Measurements from ENCODE around the gene PGC. TPM values are rescaled to one million over a fixed set of nuclear protein-coding genes. Genes with fewer than 3 reads are reported as not detected.

PGC gene
- total RNA-seq = not detected

DNA sequence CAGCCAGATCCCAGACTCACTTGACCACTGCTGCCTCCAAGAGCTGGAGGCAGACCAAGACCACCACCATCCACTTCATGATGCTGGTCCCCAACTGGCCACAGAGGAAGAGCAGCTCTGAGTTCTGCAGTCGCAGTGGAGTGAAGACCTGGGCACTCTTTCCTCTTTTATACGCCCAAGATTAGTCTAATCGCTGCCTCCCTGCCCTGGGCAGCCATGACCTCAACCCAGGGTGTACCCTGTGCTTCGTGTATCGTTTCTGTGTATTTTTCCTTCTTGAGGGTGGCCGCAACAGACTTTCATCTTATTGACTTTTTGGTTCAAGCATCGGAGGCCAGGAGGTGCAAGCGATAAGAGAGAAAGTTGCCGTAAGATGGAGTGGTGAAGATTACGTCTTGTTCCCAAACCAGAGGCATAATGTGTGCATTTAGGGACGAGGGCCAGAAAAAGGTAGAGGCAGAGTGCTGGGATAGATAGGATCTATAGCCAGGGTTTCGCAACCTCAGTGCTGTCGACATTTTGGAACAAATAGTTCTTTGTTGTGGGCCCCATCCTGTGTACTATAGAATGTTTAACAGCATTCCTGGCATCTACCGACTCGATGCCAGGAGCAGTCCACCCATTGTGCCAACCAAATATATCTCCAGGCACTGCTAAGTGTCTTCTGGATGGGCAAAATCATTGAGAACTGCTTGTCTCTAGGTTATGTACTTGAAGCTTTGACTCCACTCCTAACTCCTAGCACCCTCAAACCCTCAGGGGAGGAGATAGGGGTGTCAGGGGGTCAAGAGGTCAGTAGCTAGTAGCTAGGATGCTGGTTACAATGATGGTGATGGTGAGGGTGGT, at the start of gene PGC:
TSS of gene PGC (minus strand) at position 142 of the 846 bp plus-strand sequence. CDS start at position 79, 63 bp downstream.
- ATAC-seq = no peak

- ATAC-seq = no peak
Measured at GRCh38 chr6:41796474-41796873, 49.3 kb upstream of the PGC start.

- no peak for ATAC-seq
Measured at GRCh38 chr6:41791984-41792383, 44.8 kb upstream of the PGC start.

DNA sequence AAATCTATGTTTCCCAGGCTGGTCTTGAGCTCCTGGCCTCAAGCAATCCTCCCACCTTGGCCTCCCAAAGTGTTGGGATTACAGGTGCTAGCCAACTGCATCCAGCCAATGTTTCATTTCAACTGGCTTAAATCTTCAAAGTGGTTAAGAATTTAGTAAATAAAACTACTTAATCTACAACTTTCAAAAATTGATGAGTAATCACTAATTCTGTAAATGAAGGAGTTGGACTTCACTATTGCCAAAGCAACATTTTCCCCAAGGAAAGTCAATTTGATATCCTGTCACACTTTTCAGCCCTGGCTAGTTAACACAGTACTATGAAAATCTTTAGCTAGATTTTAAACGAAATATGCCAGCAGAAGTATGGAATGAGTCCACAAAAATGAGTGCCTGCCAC, 44.1 kb upstream of the PGC start:
- no peak for ATAC-seq

DNA sequence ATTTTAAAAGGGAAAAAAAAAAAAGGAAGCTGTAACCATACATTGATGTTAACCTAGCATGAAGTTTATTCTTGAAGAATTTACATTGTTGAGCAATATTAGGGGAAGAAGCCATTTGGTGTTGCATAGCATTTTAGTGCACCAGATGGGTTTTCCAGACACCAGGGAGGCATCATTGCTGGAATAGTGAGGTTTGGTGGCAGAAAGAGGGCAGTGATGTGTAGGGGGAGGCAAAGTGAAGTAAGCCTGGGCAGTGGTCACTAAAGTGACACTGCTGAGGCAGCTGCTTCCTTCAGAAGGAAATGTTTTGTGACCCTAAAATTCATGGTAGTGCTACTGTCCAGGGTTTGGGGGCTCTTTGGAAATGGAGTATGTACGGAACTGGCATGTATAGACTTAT, 42.8 kb upstream of the PGC start:
- no peak for ATAC-seq

- no peak for ATAC-seq
Measured at GRCh38 chr6:41789390-41789724, 42.2 kb upstream of the PGC start.

DNA sequence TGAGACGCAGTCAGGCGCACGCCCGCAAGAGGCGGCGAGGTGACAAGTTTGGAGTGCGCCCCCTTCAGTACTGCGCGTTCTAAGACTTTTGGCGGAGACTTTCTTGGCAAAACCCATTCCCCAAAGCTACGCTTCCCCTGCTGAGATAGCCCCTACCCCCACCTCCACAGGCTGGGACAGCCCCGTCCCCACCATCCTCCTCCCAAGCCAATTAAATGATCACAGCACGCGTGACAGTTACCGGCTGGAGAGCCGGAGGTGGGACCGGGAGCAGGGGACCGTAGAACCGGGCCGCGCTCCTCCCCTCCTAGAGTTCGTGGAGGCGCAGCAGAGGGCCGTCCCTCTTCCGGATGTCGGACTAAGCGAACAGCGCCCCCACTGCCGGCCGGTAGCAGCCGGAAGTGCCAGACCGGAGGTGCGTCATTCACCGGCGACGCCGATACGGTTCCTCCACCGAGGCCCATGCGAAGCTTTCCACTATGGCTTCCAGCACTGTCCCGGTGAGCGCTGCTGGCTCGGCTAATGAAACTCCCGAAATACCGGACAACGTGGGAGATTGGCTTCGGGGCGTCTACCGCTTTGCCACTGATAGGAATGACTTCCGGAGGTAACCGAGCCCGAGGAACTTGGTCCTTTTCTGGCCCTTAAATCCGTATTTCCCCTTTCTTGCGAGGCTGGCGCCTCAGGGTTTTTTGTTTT, 40.2 kb upstream of the PGC start, which contains the start of gene TOMM6:
TSS of gene TOMM6 (plus strand) at position 476 of the 699 bp plus-strand sequence. CDS start at position 480, 4 bp downstream.
- ATAC-seq = peak; percentile 87

- peak; percentile 87 for ATAC-seq
Measured at GRCh38 chr6:41786451-41787218, 39.4 kb upstream of the PGC start.

- ATAC-seq = peak; percentile 1
Measured at GRCh38 chr6:41785689-41786450, 38.7 kb upstream of the PGC start.

- ATAC-seq = no peak
Measured at GRCh38 chr6:41785254-41785653, 38.1 kb upstream of the PGC start.

- ATAC-seq = peak; percentile 22
Measured at GRCh38 chr6:41784581-41785171, 37.5 kb upstream of the PGC start.

- ATAC-seq = no peak
Measured at GRCh38 chr6:41783106-41783780, 36.0 kb upstream of the PGC start.

GRCh38 chr6:41781366-41781730, 34.2 kb upstream of the PGC start:
- ATAC-seq = no peak

- ATAC-seq = peak; percentile 12
Measured at GRCh38 chr6:41780551-41781365, 33.6 kb upstream of the PGC start, which contains the start of gene PRICKLE4. Gene PRICKLE4 (plus strand): TSS chr6:41780782. CDS start chr6:41783474, 2,692 bp downstream.

DNA sequence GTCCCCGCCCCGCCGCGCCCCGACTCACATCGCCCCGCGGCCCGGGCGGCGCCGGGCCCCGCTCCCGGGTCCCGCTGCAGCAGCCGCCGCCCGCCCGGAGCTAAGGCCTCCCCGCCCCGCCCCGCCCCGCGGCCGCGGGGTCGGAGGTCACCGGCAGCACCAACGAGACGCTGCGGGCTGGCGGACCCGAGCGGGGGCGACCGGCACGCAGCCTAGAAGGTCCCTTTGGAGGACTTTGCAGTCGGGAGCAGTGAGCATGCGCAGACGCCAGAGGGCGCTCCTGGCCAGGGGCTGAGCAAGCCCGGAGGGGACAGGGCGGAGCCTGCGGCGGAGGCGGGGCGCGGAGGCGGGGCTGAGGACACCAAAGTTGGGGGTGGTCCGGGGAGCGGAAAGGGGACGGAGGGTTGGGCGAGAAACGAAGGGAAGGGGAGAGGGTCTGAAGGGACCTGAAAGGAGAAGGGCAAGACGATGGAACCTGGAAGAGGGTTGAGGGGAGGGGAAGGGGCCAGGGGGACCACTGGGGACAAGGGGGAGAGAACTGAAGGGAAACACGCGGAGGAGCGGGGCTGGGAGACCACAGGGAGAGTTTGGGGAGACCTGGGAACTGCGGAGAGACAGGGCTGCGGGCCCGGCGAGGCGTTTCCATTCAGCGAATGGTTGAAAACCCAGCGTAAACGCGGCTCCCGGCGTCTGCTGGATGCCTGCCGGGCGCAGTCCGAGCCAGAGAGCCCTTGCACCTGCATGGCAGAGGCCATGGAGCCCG, 32.8 kb upstream of the PGC start, which contains the start of gene FRS3:
TSS of gene FRS3 (minus strand) at position 113 of the 763 bp plus-strand sequence. CDS start 2,913 bp downstream, outside the sequence.
- ATAC-seq = peak; percentile 91

DNA sequence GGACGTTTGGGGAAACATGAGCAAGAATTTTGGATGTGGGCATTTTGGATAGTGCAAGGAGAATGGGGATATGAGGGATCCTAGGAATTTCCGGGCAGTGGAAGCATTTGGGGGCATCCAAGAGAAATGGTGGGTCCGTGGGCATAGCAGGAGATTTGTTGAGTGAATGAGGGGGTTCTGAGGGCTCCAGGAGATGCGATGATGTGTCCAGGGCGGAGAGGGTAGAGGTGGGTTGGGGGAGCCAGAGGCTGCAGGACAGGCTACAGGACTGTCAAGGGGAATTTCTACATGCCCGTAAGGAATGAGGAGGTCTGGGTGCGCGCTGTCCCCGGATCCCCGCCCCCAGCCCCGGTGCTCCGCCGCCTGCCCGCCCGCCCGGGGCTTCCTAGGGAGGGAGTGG, 32.1 kb upstream of the PGC start:
- no peak for ATAC-seq

DNA sequence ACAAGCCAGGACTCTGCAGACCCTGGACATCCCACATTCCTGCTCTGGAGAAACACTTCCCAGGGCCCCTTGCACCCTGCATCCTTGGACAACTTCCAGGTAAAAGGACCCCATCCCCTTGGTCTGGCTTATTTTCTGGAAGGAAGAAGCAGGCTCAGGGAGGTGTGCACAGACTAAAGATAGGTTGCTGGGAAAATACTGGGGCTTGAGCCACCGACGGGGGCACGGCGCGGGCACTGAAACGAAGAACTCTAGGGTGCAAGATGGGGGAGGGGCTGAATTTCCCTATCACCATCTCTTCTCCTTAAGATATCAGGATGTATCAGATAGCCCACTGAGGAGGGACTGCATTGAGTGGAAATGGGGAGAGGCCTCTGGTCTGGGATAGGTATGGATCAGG, 31.7 kb upstream of the PGC start:
- no peak for ATAC-seq

DNA sequence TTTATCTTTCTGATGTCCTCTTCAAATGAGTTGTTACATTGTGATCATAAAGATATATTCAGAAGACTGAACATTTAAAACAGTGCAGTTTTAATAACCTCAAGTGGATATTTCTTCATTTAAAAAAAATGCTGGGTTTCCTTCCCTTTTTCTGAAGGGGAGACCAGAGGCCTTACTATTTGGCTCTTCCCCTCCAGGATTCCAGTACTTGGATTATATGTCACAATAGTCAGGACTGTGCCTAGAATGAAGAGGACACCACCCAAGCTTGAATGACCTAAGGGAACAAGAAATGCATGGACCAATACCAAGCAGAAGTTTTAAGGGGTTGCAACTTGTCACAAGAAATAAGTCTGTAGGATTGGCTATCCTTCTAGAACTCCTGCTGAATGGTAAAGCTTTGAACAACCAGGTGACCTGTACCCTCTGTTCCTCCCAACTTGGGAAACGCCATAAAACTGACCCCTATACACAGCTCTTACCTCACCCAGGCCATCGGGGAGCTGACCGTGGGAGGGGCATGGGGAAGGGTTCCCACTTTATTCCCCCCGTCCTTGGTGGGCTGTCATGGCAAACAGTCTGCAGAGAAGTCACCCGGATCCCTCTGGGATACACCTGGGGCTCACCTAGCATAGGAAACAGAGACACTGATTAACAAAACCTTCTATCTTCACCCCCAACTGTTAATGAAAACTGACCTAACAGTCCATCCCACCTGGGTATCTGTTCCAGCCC, 30.5 kb upstream of the PGC start:
- no peak for ATAC-seq

All from esophagus mucosa (tissue), 1 donor.